C4-2B (cell line): ENCODE results near the gene RLN2.

ENCODE experiments used
- H3K27ac ChIP-seq: fragments of 450-650 bp; 2 replicates; pipeline ENCODE4 v1.5.1; 2017
- ZFX ChIP-seq: fragments of 450-650 bp; IDR thresholded peaks from 2 replicates; pipeline ENCODE4 v1.6.1; 2017
- TF ChIP-seq, protein P1 (sequence below): fragments of 450-650 bp; conservative IDR thresholded peaks from 2 replicates; pipeline ENCODE4 v1.5.1; 2017; ENCODE audit warnings: mild to moderate bottlenecking

Gene RLN2

DNA sequence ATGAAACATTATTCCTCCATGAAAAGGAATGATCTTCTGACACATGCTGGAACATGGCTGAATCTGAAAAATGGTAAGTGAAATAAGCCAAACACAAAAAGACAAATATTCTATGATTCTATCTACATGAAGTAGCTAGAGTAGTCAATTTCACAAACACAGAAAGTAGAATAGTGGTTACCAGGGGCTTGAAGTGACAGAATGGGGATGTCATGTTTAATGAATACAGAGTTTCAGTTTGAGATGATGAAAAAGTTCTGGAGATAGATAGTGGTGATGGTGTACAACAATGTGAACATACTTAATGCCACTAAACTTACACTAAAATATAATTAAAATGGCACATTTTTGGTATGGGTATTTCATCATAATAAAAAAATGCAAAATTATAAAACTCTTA is 18.3 kb downstream of the RLN2 start:
- H3K27ac ChIP-seq, result no peak overlapping the region

DNA sequence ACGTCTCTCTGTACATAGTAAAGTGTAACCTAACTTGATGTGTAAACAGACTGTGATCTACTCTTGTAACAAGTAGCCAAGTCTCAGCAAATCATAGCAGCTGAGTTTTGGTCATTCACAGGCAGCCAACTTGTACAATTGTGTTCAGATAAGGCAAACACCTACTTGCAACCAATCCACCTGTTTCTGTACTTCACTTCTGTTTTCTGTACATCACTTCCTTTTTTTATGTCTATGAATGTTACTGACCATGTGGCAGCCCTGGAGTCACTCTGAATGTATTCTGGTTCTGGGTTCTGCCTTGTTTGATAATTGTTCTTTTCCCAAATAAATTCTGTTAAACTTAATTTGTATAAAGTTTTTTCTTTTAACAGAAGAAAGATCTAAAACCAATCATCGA is 26.0 kb downstream of the RLN2 start:
- no peak for TF ChIP-seq ZFX
- TF ChIP-seq, protein P1, sequence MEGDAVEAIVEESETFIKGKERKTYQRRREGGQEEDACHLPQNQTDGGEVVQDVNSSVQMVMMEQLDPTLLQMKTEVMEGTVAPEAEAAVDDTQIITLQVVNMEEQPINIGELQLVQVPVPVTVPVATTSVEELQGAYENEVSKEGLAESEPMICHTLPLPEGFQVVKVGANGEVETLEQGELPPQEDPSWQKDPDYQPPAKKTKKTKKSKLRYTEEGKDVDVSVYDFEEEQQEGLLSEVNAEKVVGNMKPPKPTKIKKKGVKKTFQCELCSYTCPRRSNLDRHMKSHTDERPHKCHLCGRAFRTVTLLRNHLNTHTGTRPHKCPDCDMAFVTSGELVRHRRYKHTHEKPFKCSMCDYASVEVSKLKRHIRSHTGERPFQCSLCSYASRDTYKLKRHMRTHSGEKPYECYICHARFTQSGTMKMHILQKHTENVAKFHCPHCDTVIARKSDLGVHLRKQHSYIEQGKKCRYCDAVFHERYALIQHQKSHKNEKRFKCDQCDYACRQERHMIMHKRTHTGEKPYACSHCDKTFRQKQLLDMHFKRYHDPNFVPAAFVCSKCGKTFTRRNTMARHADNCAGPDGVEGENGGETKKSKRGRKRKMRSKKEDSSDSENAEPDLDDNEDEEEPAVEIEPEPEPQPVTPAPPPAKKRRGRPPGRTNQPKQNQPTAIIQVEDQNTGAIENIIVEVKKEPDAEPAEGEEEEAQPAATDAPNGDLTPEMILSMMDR, result no peak
- H3K27ac ChIP-seq, result no peak overlapping the region

More for the DNA sequence above, 18.3 kb downstream of the RLN2 start:
- TF ChIP-seq ZFX, result no peak
- TF ChIP-seq, protein P1, result no peak

DNA sequence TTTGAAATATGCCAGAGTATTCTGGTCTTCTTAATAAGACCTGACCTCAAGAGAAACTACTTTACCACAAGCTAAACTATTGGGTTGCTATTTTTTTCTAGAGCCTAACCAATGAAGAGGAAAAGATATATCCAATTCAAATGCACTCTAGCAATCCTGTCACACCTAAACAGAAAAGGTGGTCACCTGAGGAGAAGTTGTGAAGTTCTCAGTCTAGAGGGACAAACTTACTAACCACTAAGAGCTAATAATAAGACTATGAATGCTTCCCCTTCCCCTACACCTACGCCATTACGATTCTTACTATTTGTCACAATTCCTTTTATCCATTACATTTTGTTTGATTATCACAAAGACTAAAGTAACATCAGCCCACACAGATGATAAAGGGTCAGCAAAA is 29.7 kb downstream of the RLN2 start:
- TF ChIP-seq ZFX, result no peak
- TF ChIP-seq, protein P1, result no peak
- H3K27ac ChIP-seq, result no peak overlapping the region

DNA sequence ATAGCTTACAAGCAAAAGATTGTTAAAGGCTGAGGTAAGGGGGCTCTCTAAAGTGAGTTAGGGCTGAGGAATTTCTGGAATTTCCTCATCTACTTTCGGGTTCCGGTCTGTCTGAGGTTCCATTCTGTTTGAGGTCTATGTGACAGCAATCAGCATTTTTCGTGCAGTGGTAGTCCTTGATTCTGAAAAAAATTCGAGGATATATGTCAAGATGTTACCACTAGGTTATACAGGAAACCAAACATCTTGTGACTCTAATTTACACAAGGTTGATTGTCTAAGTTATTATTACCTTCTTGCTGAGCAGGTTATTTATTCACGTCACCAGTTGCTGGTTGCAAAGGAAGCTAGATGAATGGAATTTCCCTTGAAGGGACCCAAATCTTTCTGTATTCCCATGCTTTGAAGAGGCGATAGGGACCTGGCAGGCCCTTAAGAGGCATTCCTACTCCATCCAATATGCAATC is 35.2 kb downstream of the RLN2 start:
- no peak overlapping the region for H3K27ac ChIP-seq
- TF ChIP-seq ZFX, result no peak
- TF ChIP-seq, protein P1, result no peak

DNA sequence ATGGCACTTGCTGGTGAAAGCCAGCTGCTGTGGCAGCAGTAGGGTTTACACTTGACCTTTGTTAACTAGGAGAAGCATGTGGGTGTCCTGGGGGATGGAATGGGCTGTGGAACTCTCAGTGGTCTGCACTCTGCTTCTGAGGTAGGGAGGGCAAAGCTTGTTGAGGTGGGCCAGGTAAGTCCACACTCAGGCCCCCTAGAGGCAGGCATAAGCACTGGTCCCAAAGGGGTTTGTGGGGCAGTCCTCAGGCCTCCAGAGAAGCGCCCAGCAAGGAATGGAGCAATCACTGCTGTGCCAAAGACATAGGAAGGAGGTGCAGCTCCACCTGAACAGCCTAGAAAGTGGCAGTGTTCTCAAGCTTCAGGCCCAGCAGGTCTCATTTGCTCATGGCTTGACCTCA is 38.6 kb downstream of the RLN2 start:
- TF ChIP-seq ZFX, result no peak
- TF ChIP-seq, protein P1, result no peak; the same call in none of the 2 replicates
- no peak overlapping the region for H3K27ac ChIP-seq

DNA sequence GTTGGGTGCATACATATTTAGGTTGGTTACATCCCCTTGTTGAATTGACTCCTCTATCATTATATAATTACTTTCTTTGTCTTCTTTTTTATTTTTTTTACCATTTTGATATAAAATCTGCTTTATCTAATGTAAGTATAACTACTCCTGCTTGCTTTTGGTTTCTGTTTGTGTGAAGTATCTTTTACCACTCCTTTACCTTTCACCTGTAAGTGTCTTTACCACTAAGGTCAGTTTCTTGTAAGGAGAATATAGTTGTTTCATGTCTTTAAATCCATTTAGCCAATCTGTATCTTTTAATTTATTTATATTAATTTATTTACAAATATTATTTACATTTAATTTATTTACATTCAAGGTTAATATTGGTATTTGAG is 40.3 kb downstream of the RLN2 start:
- TF ChIP-seq ZFX, result no peak
- TF ChIP-seq, protein P1, result no peak

DNA sequence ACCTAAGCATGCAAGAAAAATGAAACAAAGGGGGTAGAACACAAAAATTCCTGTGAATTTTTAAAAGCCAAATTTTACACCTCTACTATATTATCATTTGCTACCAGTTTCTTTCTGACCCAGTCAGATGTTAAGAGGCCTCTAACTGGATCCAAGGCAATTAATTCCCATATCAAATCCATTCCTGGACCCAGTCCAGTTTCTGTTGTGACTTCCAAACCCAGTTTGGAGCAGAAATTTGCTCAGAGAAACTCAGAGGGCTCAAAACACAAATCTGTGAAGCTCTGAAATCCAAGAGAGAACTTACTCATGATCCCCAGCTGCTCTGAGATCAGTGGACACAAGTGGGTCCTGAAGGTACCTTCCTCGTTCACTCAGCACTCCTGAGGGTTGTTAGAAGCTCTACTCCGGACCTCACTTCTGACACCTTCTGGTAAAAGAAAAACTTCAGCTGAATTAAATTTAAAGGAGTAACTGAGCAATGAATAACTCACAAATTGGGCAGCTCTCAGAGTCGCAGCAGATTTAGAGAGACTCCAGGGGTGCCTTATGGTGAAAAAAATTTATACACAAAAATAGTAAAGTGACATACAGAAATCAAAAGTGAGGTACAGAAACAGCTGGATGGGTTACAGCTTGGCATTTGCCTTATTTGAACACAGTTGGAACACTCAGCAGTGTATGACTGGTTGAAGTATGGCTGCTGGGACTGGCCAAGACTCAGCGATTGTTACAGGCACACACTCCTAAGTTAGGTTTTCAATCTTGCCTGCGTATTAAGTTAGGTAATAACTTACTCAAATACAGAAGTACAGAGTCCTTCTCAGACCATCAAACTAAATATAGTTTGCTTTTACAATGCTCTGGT is 40.9 kb downstream of the RLN2 start:
- no peak for TF ChIP-seq ZFX
- TF ChIP-seq, protein P1, result peak; percentile 52
- no peak overlapping the region for H3K27ac ChIP-seq

More for the DNA sequence above, 40.3 kb downstream of the RLN2 start:
- H3K27ac ChIP-seq, result no peak overlapping the region
